ENCODE data around the gene PRG2.
"Not testable (repeated sequence)": the region's sequence is repeated elsewhere in the genome, so short reads cannot be mapped to it uniquely, and the experiment has no call there.

Gene PRG2

DNA sequence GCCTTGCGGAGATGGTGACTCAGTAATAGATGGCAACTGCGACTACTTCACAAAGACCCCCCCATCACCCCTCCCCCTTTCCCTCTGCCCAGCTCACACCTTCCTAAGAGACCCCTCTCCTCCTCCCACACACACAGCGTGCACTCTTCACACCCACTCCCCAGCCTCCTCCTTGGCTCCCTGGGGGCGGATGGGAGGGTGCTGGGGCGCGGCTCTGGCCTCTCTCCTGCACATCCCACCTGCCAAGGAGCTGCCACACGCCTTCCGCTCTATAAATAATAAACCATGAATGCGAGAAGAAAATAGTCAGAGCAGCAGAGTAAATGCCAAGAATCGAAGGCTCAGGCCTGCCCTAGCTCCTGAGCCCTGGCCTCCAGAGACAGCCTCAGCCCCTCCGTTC, 47.7 kb downstream of the PRG2 start:
- no peak for DNase-seq

DNA sequence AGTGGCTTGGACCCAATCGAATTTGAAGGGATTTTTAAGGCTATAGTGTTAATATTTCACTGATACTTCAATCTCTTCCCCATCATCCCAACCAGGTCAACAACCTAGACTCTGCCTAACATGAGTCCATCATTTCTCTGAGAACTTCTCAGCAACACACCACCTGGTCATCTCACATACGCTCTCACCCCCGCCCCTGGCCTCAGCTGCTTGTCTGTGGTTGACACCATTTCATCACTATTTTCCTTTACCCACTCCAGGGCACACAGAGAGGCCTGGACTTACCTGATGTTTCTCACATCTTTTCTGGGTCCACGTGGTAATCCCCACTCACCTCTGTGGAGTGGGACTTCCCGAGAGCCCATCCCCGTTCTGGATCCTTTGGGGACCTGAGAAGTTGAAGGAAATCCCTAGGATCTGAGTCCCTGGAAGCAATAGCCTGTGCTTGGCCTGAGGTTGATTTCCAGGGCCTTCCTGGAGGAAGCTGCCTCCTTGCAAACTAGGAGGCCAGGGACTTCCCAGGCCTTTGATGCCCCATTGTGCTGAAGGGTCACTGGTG, 49.1 kb downstream of the PRG2 start:
- DNase-seq: no peak

DNA sequence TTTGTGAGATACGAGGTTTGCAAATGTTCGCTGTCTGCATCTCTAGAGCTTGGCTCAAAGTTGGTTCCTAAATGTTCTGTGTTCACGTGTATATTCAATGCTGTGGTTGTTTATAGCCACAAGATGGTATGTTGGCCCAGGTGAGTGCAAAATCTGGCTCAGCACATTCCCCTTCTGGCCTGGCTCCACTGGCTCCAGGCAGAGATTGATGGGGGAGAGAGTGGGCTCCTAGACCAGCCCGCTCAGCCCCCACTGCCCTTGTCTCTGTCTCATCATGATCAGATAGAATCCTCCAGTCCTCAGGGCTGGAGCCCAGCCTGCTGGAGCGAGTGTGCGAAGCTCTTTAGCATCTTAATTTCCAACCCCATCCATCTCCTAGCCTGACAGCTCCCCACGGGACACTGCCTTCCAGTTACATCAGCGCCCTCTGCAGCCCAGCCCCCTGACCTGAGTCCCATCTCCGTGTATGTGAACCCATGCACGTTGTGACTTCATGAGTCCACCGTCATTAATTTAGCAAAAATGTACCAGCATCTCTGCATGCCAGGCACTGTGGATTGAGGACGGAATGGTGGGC, 50.3 kb downstream of the PRG2 start:
- peak; percentile 54 for DNase-seq

DNA sequence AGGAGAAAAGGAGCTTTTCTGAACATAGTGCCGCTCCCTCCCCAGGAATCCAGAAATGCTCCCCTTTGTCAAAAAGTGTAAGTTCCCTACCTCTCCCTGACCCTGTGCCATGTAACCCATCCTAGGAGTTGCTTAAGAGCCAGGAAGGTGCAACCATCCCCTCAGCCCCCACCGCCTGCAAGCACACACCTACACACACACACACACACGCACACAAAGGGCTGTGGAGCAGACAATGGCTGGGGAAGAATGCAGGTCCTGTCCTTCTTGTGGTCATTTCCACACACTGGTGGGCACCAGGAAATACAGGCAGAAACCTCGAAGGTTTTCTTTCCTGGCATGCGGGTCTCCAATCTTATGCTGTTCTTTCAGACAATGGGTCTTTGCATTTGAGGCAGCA, 51.1 kb downstream of the PRG2 start:
- DNase-seq: no peak

DNA sequence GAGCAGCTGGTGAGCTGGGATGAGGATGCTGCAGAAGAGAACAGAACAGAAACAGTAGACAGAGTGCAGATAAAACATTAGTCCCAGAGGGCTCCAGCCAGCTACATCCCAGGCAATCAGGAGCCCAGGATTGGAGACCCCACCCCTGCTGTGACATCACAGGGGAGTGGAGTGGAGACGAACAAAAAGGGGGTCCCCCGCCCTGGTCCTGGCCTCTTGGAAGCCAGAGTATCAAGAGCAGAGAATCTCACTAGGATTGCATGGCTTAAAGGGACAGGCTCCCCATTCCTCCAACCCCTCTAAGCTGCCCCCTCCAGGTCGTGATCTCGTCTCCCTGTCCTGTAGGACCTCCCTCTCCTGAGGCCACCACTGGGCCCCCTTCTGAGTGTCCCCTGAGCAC, 52.3 kb downstream of the PRG2 start, which contains the start of gene P2RX3:
Gene P2RX3, plus strand, starts transcription at position 211 of the 400 bp plus-strand sequence. CDS start 199 bp downstream, outside the sequence.
- DNase-seq: no peak

DNA sequence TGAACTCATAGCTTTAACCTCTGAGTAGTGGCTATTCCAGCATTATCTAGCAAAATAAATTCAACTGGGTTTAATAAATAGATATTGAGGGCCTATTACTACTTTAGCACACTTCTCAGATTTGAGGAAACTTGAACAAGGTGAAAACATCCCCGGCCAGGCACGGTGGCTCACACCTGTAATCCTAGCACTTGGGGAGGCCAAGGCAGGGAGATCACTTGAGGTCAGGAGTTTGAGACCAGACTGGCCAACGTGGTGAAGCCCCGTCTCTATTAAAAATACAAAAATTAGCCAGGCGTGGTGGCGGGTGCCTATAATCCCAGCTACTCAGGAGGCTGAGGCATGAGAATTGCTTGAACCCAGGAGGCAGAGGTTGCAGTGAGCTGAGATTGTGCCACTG, 53.6 kb downstream of the PRG2 start:
- not testable (repeated sequence) for DNase-seq

Measured in fibroblast of upper back skin (primary cell).